H9 (cell line): ENCODE data around the gene PITPNM3. TPM values are rescaled to one million over a fixed set of nuclear protein-coding genes. Genes with fewer than 3 reads are reported as not detected.

ENCODE experiments used
- DNase-seq: peaks from one replicate; pipeline ENCODE4 v3.0.0-alpha.2; 2017
- H2AFZ ChIP-seq: one replicate; pipeline ENCODE4 v1.6.1; 2013; ENCODE audit warnings: mild to moderate bottlenecking, low read length, control low read depth, moderate library complexity
- H2AK5ac ChIP-seq: 2 replicates; pipeline ENCODE4 v1.6.1; 2013; ENCODE audit warnings: low read length, control low read depth, mixed read lengths; ENCODE audit not compliant: insufficient read length
- H2BK120ac ChIP-seq: one replicate; pipeline ENCODE4 v1.6.1; 2013; ENCODE audit warnings: low read depth, mild to moderate bottlenecking, low read length, control low read depth, inconsistent platforms; ENCODE audit not compliant: poor library complexity, severe bottlenecking
- H2BK12ac ChIP-seq: 2 replicates; pipeline ENCODE4 v1.6.1; 2013; ENCODE audit warnings: low read length, control low read depth, mixed read lengths, low read depth; ENCODE audit not compliant: insufficient read length
- H2BK15ac ChIP-seq: 2 replicates; pipeline ENCODE4 v1.6.1; 2013; ENCODE audit warnings: low read depth, low read length, control low read depth
- H2BK20ac ChIP-seq: one replicate; pipeline ENCODE4 v1.6.1; 2013; ENCODE audit warnings: low read depth, mild to moderate bottlenecking, low read length, control low read depth, inconsistent platforms; ENCODE audit not compliant: poor library complexity, severe bottlenecking
- H2BK5ac ChIP-seq: 2 replicates; pipeline ENCODE4 v1.6.1; 2013; ENCODE audit warnings: low read length, control low read depth, mixed read lengths; ENCODE audit not compliant: insufficient read length
- H3K14ac ChIP-seq: 2 replicates; pipeline ENCODE4 v1.6.1; 2013; ENCODE audit warnings: low read length, control low read depth; ENCODE audit not compliant: insufficient read depth
- H3K18ac ChIP-seq: 2 replicates; pipeline ENCODE4 v1.6.1; 2013; ENCODE audit warnings: low read depth, mild to moderate bottlenecking, mixed read lengths, low read length, control low read depth; ENCODE audit not compliant: insufficient read length
- H3K23ac ChIP-seq: 2 replicates; pipeline ENCODE4 v1.6.1; 2013; ENCODE audit warnings: low read length, control low read depth, mixed read lengths, low read depth; ENCODE audit not compliant: insufficient read length
- H3K23me2 ChIP-seq: 2 replicates; pipeline ENCODE4 v1.6.1; 2013; ENCODE audit warnings: low read depth, mild to moderate bottlenecking, mixed read lengths, low read length, control low read depth; ENCODE audit not compliant: insufficient read length, poor library complexity, severe bottlenecking
- H3K27ac ChIP-seq: 2 replicates; pipeline ENCODE4 v1.5.1; 2013; ENCODE audit warnings: low read length, control low read depth, mixed read lengths, low read depth; ENCODE audit not compliant: insufficient read length
- H3K27me3 ChIP-seq: 2 replicates; pipeline ENCODE4 v1.6.1; 2013; ENCODE audit warnings: low read length, control low read depth, inconsistent platforms; ENCODE audit not compliant: insufficient read depth
- H3K4ac ChIP-seq: 2 replicates; pipeline ENCODE4 v1.6.1; 2013; ENCODE audit warnings: low read depth, mild to moderate bottlenecking, control low read depth, inconsistent platforms, low read length, moderate library complexity
- H3K4me1 ChIP-seq: 2 replicates; pipeline ENCODE4 v1.6.1; 2013; ENCODE audit warnings: low read length, control low read depth, inconsistent platforms; ENCODE audit not compliant: insufficient read depth
- H3K4me2 ChIP-seq: 2 replicates; pipeline ENCODE4 v1.6.1; 2013; ENCODE audit warnings: low read length, control low read depth, mixed read lengths; ENCODE audit not compliant: insufficient read length, insufficient read depth
- H3K56ac ChIP-seq: 2 replicates; pipeline ENCODE4 v1.6.1; 2013; ENCODE audit warnings: low read depth, mild to moderate bottlenecking, mixed read lengths, low read length, control low read depth; ENCODE audit not compliant: insufficient read length
- H3K79me1 ChIP-seq: 2 replicates; pipeline ENCODE4 v1.6.1; 2013; ENCODE audit warnings: low read depth, mild to moderate bottlenecking, moderate library complexity, low read length, control low read depth, inconsistent platforms; ENCODE audit not compliant: insufficient read depth, poor library complexity, severe bottlenecking
- H3K79me2 ChIP-seq: 2 replicates; pipeline ENCODE4 v1.6.1; 2013; ENCODE audit warnings: low read length, control low read depth, inconsistent platforms; ENCODE audit not compliant: insufficient read depth
- H3K9ac ChIP-seq: 2 replicates; pipeline ENCODE4 v1.6.1; 2013; ENCODE audit warnings: low read length, control low read depth, mixed read lengths; ENCODE audit not compliant: insufficient read length; ENCODE audit errors: extremely low read depth
- H3K9me3 ChIP-seq: one replicate; pipeline ENCODE4 v1.6.1; 2013; ENCODE audit warnings: low read depth, low read length, inconsistent platforms; ENCODE audit not compliant: control insufficient read depth
- H3T11ph ChIP-seq: one replicate; pipeline ENCODE4 v1.6.1; 2013; ENCODE audit warnings: mild to moderate bottlenecking, low read length, control low read depth, inconsistent platforms
- H4K20me1 ChIP-seq: one replicate; pipeline ENCODE4 v1.6.1; 2013; ENCODE audit not compliant: control insufficient read depth, insufficient read length, insufficient read depth
- H4K5ac ChIP-seq: 2 replicates; pipeline ENCODE4 v1.6.1; 2013; ENCODE audit warnings: low read depth, mild to moderate bottlenecking, mixed read lengths, low read length, control low read depth; ENCODE audit not compliant: insufficient read length
- H4K8ac ChIP-seq: replicated peaks from 2 replicates; pipeline ENCODE4 v1.6.1; 2013; ENCODE audit warnings: low read length, control low read depth, mixed read lengths, low read depth; ENCODE audit not compliant: insufficient read length
- H4K91ac ChIP-seq: 2 replicates; pipeline ENCODE4 v1.6.1; 2013; ENCODE audit warnings: low read depth, mild to moderate bottlenecking, moderate library complexity, mixed read lengths, low read length, control low read depth; ENCODE audit not compliant: insufficient read length
- H3K27ac Mint-ChIP-seq, 3 experiments: 2 replicates in 2 of 3; 3 replicates in 1 of 3; pipeline ENCODE4 v1.8.0; 2020 to 2021; ENCODE audit warnings: mixed read lengths in 3 of 3, mild to moderate bottlenecking in 1 of 3, moderate library complexity in 1 of 3
- H3K27me3 Mint-ChIP-seq: 2 replicates; pipeline ENCODE4 v1.8.0; 2021; ENCODE audit warnings: low read depth, mild to moderate bottlenecking, moderate library complexity, mixed read lengths
- H3K36me3 Mint-ChIP-seq, 3 experiments: 2 replicates in 2 of 3; 3 replicates in 1 of 3; pipeline ENCODE4 v1.8.0; 2020 to 2021; ENCODE audit warnings: low read depth in 3 of 3, mixed read lengths in 3 of 3; ENCODE audit not compliant: insufficient read depth in 1 of 3
- H3K4me1 Mint-ChIP-seq, 2 experiments: 2 replicates each; pipeline ENCODE4 v1.8.0; 2020; ENCODE audit warnings: mixed read lengths in 2 of 2
- H3K4me3 Mint-ChIP-seq, 2 experiments: 2 replicates in 1 of 2; 3 replicates in 1 of 2; pipeline ENCODE4 v1.8.0; 2020 to 2021; ENCODE audit warnings: mild to moderate bottlenecking in 2 of 2, mixed read lengths in 2 of 2, moderate library complexity in 1 of 2
- H3K9me3 Mint-ChIP-seq, 2 experiments: 2 replicates in 1 of 2; 3 replicates in 1 of 2; pipeline ENCODE4 v1.8.0; 2020; ENCODE audit warnings: mild to moderate bottlenecking in 2 of 2, mixed read lengths in 2 of 2, moderate library complexity in 1 of 2
- WGBS: extraction: QIAGEN DNeasy Blood & Tissue Kit; methylation state at CpG from one replicate; pipeline ENCODE4 v1.1.7; 2013; ENCODE audit warnings: missing lambda C conversion rate, low lambda C conversion rate, mixed read lengths; ENCODE audit not compliant: insufficient read length; ENCODE audit errors: extremely low coverage; 5-methylcytosine and 5-hydroxymethylcytosine counted together
- total RNA-seq: library from RNA; stranded (reverse); gene quantifications from 2 replicates; pipeline ENCODE4 v1.2.1, GENCODE V29; 2021
- TF ChIP-seq, protein P1 (sequence below): fragments of 200-600 bp; sonication (generic); conservative IDR thresholded peaks from 3 replicates; pipeline ENCODE4 v1.8.0; 2021; ENCODE audit warnings: antibody characterized with exemption, mild to moderate bottlenecking

The PITPNM3 gene
- total RNA-seq, 1 experiment from 2014 or later: 3.4 TPM

DNA sequence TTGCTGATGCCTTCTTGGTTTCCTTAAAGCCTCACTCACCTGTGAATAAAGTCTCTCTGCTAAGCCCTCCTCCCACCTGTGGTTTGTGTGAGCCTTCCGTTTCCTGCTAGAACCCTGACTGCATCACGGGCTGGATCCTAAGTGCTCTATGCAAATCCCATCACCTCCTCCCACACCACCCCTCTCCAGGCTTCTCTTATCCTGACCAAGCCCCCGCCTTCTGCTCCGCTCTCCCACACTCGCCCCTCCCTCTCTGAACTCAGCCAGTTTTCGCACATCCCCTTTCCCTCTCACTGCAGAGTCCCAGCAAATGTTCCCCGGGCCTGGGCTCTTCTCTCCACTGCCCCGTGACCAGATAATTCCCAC, 60.3 kb downstream of the PITPNM3 start:
- peak; percentile 98 for DNase-seq
- H3K56ac ChIP-seq: no peak overlapping the region
- H4K8ac ChIP-seq: no peak overlapping the region
- H2AK5ac ChIP-seq: no peak overlapping the region
- no peak overlapping the region for H2BK15ac ChIP-seq
- no peak overlapping the region for H3T11ph ChIP-seq
- H3K18ac ChIP-seq: no peak overlapping the region
- peaks cover 8% of the 10 kb centered on the region; the same call in 1 of the 2 replicates for H3K4me1 ChIP-seq
- no CpG with 5 or more reads among the region's 8 CpGs for WGBS
- no peaks in the 10 kb centered on the region for H3K36me3 Mint-ChIP-seq
- H3K27ac ChIP-seq: no peak overlapping the region
- no peak overlapping the region for H3K9ac ChIP-seq
- no peak overlapping the region for H4K5ac ChIP-seq
- H2BK5ac ChIP-seq: no peak overlapping the region
- H4K91ac ChIP-seq: no peak overlapping the region
- peak overlapping the region; percentile 70 to 96 (median 92); a peak in 6 of 7 replicates for H3K27ac Mint-ChIP-seq
- H3K79me2 ChIP-seq: no peaks in the 10 kb centered on the region
- H3K27me3 Mint-ChIP-seq: peaks cover 7% of the 10 kb centered on the region
- TF ChIP-seq, protein P1, sequence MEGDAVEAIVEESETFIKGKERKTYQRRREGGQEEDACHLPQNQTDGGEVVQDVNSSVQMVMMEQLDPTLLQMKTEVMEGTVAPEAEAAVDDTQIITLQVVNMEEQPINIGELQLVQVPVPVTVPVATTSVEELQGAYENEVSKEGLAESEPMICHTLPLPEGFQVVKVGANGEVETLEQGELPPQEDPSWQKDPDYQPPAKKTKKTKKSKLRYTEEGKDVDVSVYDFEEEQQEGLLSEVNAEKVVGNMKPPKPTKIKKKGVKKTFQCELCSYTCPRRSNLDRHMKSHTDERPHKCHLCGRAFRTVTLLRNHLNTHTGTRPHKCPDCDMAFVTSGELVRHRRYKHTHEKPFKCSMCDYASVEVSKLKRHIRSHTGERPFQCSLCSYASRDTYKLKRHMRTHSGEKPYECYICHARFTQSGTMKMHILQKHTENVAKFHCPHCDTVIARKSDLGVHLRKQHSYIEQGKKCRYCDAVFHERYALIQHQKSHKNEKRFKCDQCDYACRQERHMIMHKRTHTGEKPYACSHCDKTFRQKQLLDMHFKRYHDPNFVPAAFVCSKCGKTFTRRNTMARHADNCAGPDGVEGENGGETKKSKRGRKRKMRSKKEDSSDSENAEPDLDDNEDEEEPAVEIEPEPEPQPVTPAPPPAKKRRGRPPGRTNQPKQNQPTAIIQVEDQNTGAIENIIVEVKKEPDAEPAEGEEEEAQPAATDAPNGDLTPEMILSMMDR: 0 out of 3 replicates have a peak, but pooled peaks have one; percentile 22
- H3K23ac ChIP-seq: no peak overlapping the region
- H2BK20ac ChIP-seq: no peak overlapping the region
- H4K20me1 ChIP-seq: no peaks in the 10 kb centered on the region
- no peak overlapping the region for H2BK12ac ChIP-seq
- H3K4me1 Mint-ChIP-seq: peaks cover 55% of the 10 kb centered on the region in 2 experiments
- no peaks in the 10 kb centered on the region for H3K27me3 ChIP-seq
- no peak overlapping the region for H2AFZ ChIP-seq
- H2BK120ac ChIP-seq: no peak overlapping the region
- H3K4me3 Mint-ChIP-seq: peak overlapping the region; percentile 59 to 72
- H3K14ac ChIP-seq: no peak overlapping the region
- peak overlapping the region; percentile 28 for H3K4me2 ChIP-seq
- no peaks in the 10 kb centered on the region for H3K79me1 ChIP-seq
- H3K9me3 ChIP-seq: no peaks in the 10 kb centered on the region
- peaks cover 3% of the 10 kb centered on the region for H3K23me2 ChIP-seq
- H3K9me3 Mint-ChIP-seq: no peaks in the 10 kb centered on the region; a peak in 2 of 5 replicates
- no peak overlapping the region for H3K4ac ChIP-seq
